ENCODE data around the gene FAT1.

Gene FAT1

GRCh38 chr4:186658657-186659056 is 65.0 kb downstream of the FAT1 start:
- DNase-seq (ENCODE audit: low spot score) = no peak

- no peak for DNase-seq (ENCODE audit: low spot score)
Measured at GRCh38 chr4:186657764-186658163, 65.9 kb downstream of the FAT1 start.

- no peak for DNase-seq (ENCODE audit: low spot score)
Measured at GRCh38 chr4:186653969-186654368, 69.7 kb downstream of the FAT1 start.

- DNase-seq (ENCODE audit: low spot score) = no peak
Measured at GRCh38 chr4:186651624-186652023, 72.0 kb downstream of the FAT1 start.

GRCh38 chr4:186651181-186651603 is 72.5 kb downstream of the FAT1 start:
- DNase-seq (ENCODE audit: low spot score) = no peak

GRCh38 chr4:186650401-186651180 is 73.1 kb downstream of the FAT1 start:
- no peak for DNase-seq (ENCODE audit: low spot score)

GRCh38 chr4:186647821-186648220 is 75.8 kb downstream of the FAT1 start:
- DNase-seq (ENCODE audit: low spot score) = no peak

- DNase-seq (ENCODE audit: low spot score) = no peak
Measured at GRCh38 chr4:186644737-186645261, 78.9 kb downstream of the FAT1 start.

GRCh38 chr4:186644311-186644638 is 79.4 kb downstream of the FAT1 start:
- no peak for DNase-seq (ENCODE audit: low spot score)

- DNase-seq (ENCODE audit: low spot score) = no peak
Measured at GRCh38 chr4:186643501-186644310, 80.0 kb downstream of the FAT1 start.

- DNase-seq (ENCODE audit: low spot score) = no peak
Measured at GRCh38 chr4:186642998-186643397, 80.7 kb downstream of the FAT1 start.

GRCh38 chr4:186642530-186642929 is 81.1 kb downstream of the FAT1 start:
- no peak for DNase-seq (ENCODE audit: low spot score)

- DNase-seq (ENCODE audit: low spot score) = no peak
Measured at GRCh38 chr4:186634591-186635128, 89.0 kb downstream of the FAT1 start.

- no peak for DNase-seq (ENCODE audit: low spot score)
Measured at GRCh38 chr4:186633844-186634243, 89.8 kb downstream of the FAT1 start.

GRCh38 chr4:186630128-186630527 is 93.5 kb downstream of the FAT1 start:
- no peak for DNase-seq (ENCODE audit: low spot score)

GRCh38 chr4:186628058-186628711 is 95.5 kb downstream of the FAT1 start:
- DNase-seq (ENCODE audit: low spot score) = no peak

- DNase-seq (ENCODE audit: low spot score) = no peak
Measured at GRCh38 chr4:186627226-186627865, 96.3 kb downstream of the FAT1 start.

GRCh38 chr4:186624951-186625350 is 98.7 kb downstream of the FAT1 start:
- no peak for DNase-seq (ENCODE audit: low spot score)

- DNase-seq (ENCODE audit: low spot score) = no peak
Measured at GRCh38 chr4:186623546-186623945, 100.1 kb downstream of the FAT1 start.

- no peak for DNase-seq (ENCODE audit: low spot score)
Measured at GRCh38 chr4:186622788-186623464, 100.7 kb downstream of the FAT1 start.

- no peak for DNase-seq (ENCODE audit: low spot score)
Measured at GRCh38 chr4:186621959-186622553, 101.6 kb downstream of the FAT1 start.

Data from CD4-positive, alpha-beta T cell treated with Interleukin-2 at 100 ng/mL for 4 hours (primary cell).